ENCODE results near the gene FGD3. TPM values are rescaled to one million over a fixed set of nuclear protein-coding genes. Genes with fewer than 3 reads are reported as not detected.

FGD3 gene
- total RNA-seq, 1 experiment from 2014 or later, result 89.0 TPM

- no peak for DNase-seq
- ChIA-PET CTCF (interaction anchor here (0.5 to 0.6 kb wide), 2 partner anchors 100 to 199 kb away, joined by 7 to 10 read pairs; no protein-coding TSS in a partner anchor), POLR2A (ENCODE audit: unreplicated experiment) (interaction anchor here (1.5 kb wide), 1 partner anchor 20 kb away, joined by 13 read pairs; no protein-coding TSS in a partner anchor)
- no peaks in the 10 kb centered on the region for H3K9me2 ChIP-seq (ENCODE audit: insufficient read depth)
- peaks cover 36% of the 10 kb centered on the region for H3F3A ChIP-seq (ENCODE audit: insufficient read depth, low read depth)
- H3K79me2 ChIP-seq (ENCODE audit: low read depth), result no peaks in the 10 kb centered on the region
- intact Hi-C loops (cut with micrococcal nuclease; ENCODE audit: unreplicated experiment), result loop anchor here (1.0 to 10.0 kb wide), 4 partner anchors 34 to 500 kb away; partner anchors contain the start of genes FAM120A, FAM120AOS and ZNF484
- H3K27me3 ChIP-seq (ENCODE audit: insufficient read depth, low read depth), result no peaks in the 10 kb centered on the region
- TF ChIP-seq EZH2 (IDR thresholded peaks at IDR 0.05; ENCODE audit: low read depth), result no peak
- no peak for TF ChIP-seq CTCF (conservative IDR thresholded peaks at IDR 0.05)
- no peak overlapping the region for H3K4me3 ChIP-seq
- H3K9me3 ChIP-seq (ENCODE audit: insufficient read depth, low read depth), result no peaks in the 10 kb centered on the region
- H4K20me1 ChIP-seq (ENCODE audit: insufficient read depth), result no peaks in the 10 kb centered on the region
- H2AFZ ChIP-seq, result no peak overlapping the region
- BruUV-seq (replicated peaks), result no TSS peak
- peaks cover 52% of the 10 kb centered on the region for H3K4me1 ChIP-seq (replicated peaks; ENCODE audit: insufficient read depth)
- H3K4me2 ChIP-seq, result no peak overlapping the region; the same call in 1 of the 2 replicates
- no peak overlapping the region for H3K27ac ChIP-seq
- H3K36me3 ChIP-seq (ENCODE audit: low read depth), result no peaks in the 10 kb centered on the region
Observed at GRCh38 chr9:92954886-92955285, 7.6 kb downstream of the FGD3 start.

GRCh38 chr9:92960561-92961290 lies 13.4 kb downstream of the FGD3 start:
- H3K79me2 ChIP-seq (ENCODE audit: low read depth), result no peaks in the 10 kb centered on the region
- CTCF ChIA-PET, result no interaction called here
- no peaks in the 10 kb centered on the region for H3K36me3 ChIP-seq (ENCODE audit: low read depth)
- H3K4me1 ChIP-seq (replicated peaks; ENCODE audit: insufficient read depth), result peaks cover 21% of the 10 kb centered on the region
- H3K4me2 ChIP-seq, result no peak overlapping the region
- no peak overlapping the region for H2AFZ ChIP-seq
- H3K4me3 ChIP-seq, result no peak overlapping the region
- no TSS peak for BruUV-seq (replicated peaks)
- H4K20me1 ChIP-seq (ENCODE audit: insufficient read depth), result no peaks in the 10 kb centered on the region
- no peak overlapping the region for H3K27ac ChIP-seq
- peaks cover 13% of the 10 kb centered on the region; the same call in 1 of the 2 replicates for H3F3A ChIP-seq (ENCODE audit: insufficient read depth, low read depth)
- H3K9me2 ChIP-seq (ENCODE audit: insufficient read depth), result no peaks in the 10 kb centered on the region
- H3K27me3 ChIP-seq (ENCODE audit: insufficient read depth, low read depth), result no peaks in the 10 kb centered on the region
- intact Hi-C loops (cut with micrococcal nuclease; ENCODE audit: unreplicated experiment), result no loop called here
- DNase-seq, result no peak
- peaks cover 5% of the 10 kb centered on the region; the same call in 1 of the 2 replicates for H3K9me3 ChIP-seq (ENCODE audit: insufficient read depth, low read depth)
- POLR2A ChIA-PET (ENCODE audit: unreplicated experiment), result no interaction called here
- TF ChIP-seq CTCF (conservative IDR thresholded peaks at IDR 0.05), result no peak
- no peak for TF ChIP-seq EZH2 (IDR thresholded peaks at IDR 0.05; ENCODE audit: low read depth)

GRCh38 chr9:92961627-92962302 lies 14.4 kb downstream of the FGD3 start:
- Histone ChIP-seq H3K4me2 (no peak overlapping the region), H3K4me1 (replicated peaks; ENCODE audit: insufficient read depth) (peaks cover 15% of the 10 kb centered on the region), H4K20me1 (ENCODE audit: insufficient read depth) (no peaks in the 10 kb centered on the region), H3F3A (ENCODE audit: insufficient read depth, low read depth) (peaks cover 3% of the 10 kb centered on the region; the same call in 1 of the 2 replicates), H3K79me2 (ENCODE audit: low read depth) (no peaks in the 10 kb centered on the region), H3K9me2 (ENCODE audit: insufficient read depth) (no peaks in the 10 kb centered on the region), H3K27me3 (ENCODE audit: insufficient read depth, low read depth) (no peaks in the 10 kb centered on the region), H3K4me3 (no peak overlapping the region), H3K9me3 (ENCODE audit: insufficient read depth, low read depth) (peaks cover 5% of the 10 kb centered on the region; the same call in 1 of the 2 replicates), H3K27ac (no peak overlapping the region), H2AFZ (no peak overlapping the region), H3K36me3 (ENCODE audit: low read depth) (no peaks in the 10 kb centered on the region)
- DNase-seq, result no peak
- no peak for TF ChIP-seq CTCF (conservative IDR thresholded peaks at IDR 0.05)
- no peak for TF ChIP-seq EZH2 (IDR thresholded peaks at IDR 0.05; ENCODE audit: low read depth)
- intact Hi-C loops (cut with micrococcal nuclease; ENCODE audit: unreplicated experiment), result no loop called here
- POLR2A ChIA-PET (ENCODE audit: unreplicated experiment), result no interaction called here
- CTCF ChIA-PET, result no interaction called here
- BruUV-seq (replicated peaks), result no TSS peak
